Endothelial cell of umbilical vein (primary cell): ENCODE measurements around the gene ZNF341. TPM values are rescaled to one million over a fixed set of nuclear protein-coding genes. Genes with fewer than 3 reads are reported as not detected.

Experiments used
- BruUV-seq: library from RNA; stranded (reverse); fragments of 400-500 nt; replicated peaks from 2 replicates; lab custom pipeline; 2021; lab: Mats Ljungman, UMichigan
- CTCF ChIA-PET: fragments of 300-600, 350-600 bp; sonication (Branson Sonifier 250); formaldehyde crosslinking; loops from one replicate; lab custom pipeline; 2021; ENCODE audit warnings: antibody characterized with exemption, inconsistent platforms; lab: Charles Lee
- POLR2A ChIA-PET: fragments of 300-600, 350-600 bp; sonication (Branson Sonifier 250); formaldehyde crosslinking; loops from one replicate; lab custom pipeline; 2021; ENCODE audit warnings: antibody characterized with exemption, inconsistent platforms; lab: Charles Lee
- DNase-seq: peaks from one replicate; pipeline ENCODE4 v3.0.0-alpha.2; 2011; ENCODE audit warnings: low read depth, low spot score
- FAIRE-seq: peaks from 2 replicates; lab custom pipeline; 2011; peaks lifted over from hg19 to GRCh38; lab: Jason Lieb, UNC
- H2AFZ ChIP-seq: 2 replicates; pipeline ENCODE4 v1.6.0; 2012; ENCODE audit warnings: low read depth, low read length, control low read depth, inconsistent platforms
- H3K27ac ChIP-seq: 2 replicates; pipeline ENCODE4 v1.5.1; 2011; ENCODE audit warnings: low read depth, mild to moderate bottlenecking, control low read depth, low read length, moderate library complexity; ENCODE audit not compliant: insufficient read depth
- H3K27me3 ChIP-seq, 2 experiments: 2 replicates each; pipeline versions ENCODE4 v1.6.0 to v1.6.1; 2011; ENCODE audit warnings: low read length in 2 of 2, mixed read lengths in 1 of 2; ENCODE audit not compliant: control insufficient read depth in 2 of 2, insufficient read depth in 2 of 2
- H3K36me3 ChIP-seq, 2 experiments: 2 replicates in 1 of 2; 3 replicates in 1 of 2; pipeline ENCODE4 v1.5.1; 2011; ENCODE audit warnings: low read length in 2 of 2, mild to moderate bottlenecking in 1 of 2, moderate library complexity in 1 of 2; ENCODE audit not compliant: control insufficient read depth in 2 of 2, insufficient read depth in 2 of 2; ENCODE audit errors: extremely low read depth in 1 of 2
- H3K4me1 ChIP-seq: 3 replicates; pipeline ENCODE4 v1.5.1; 2011; ENCODE audit warnings: mild to moderate bottlenecking, low read length; ENCODE audit not compliant: control insufficient read depth, insufficient read depth; ENCODE audit errors: extremely low read depth
- H3K4me2 ChIP-seq: 2 replicates; pipeline ENCODE4 v1.6.1; 2011; ENCODE audit warnings: low read length, control low read depth, mixed read lengths; ENCODE audit not compliant: insufficient read depth
- H3K4me3 ChIP-seq, 3 experiments: fragments of 200-600 bp in 1 of 3; sonication (generic), shearing (Covaris generic) in 1 of 3; replicated peaks in 1 of 3; 2 replicates each; pipeline ENCODE4 v1.5.1; 2011 to 2016; ENCODE audit warnings: control low read depth in 3 of 3, low read length in 3 of 3, mild to moderate bottlenecking in 2 of 3, inconsistent platforms in 1 of 3, low read depth in 1 of 3, moderate library complexity in 1 of 3; ENCODE audit not compliant: insufficient read depth in 1 of 3
- H3K79me2 ChIP-seq: 2 replicates; pipeline ENCODE4 v1.6.0; 2012; ENCODE audit warnings: low read length, inconsistent platforms; ENCODE audit not compliant: control insufficient read depth, insufficient read depth
- H3K9ac ChIP-seq: replicated peaks from 2 replicates; pipeline ENCODE3; 2011; ENCODE audit warnings: low read length, control low read depth; ENCODE audit not compliant: insufficient read depth; ENCODE audit errors: extremely low read depth
- H3K9me1 ChIP-seq: replicated peaks from 3 replicates; pipeline ENCODE4 v1.6.0; 2011; ENCODE audit warnings: mild to moderate bottlenecking, low read length; ENCODE audit not compliant: control insufficient read depth, insufficient read depth; ENCODE audit errors: extremely low read depth
- H3K9me3 ChIP-seq: replicated peaks from 2 replicates; pipeline ENCODE4 v1.5.1; 2012; ENCODE audit warnings: low read length, inconsistent platforms; ENCODE audit not compliant: control insufficient read depth, insufficient read depth
- H4K20me1 ChIP-seq: replicated peaks from 2 replicates; pipeline ENCODE3; 2011; ENCODE audit warnings: mild to moderate bottlenecking, low read length; ENCODE audit not compliant: control insufficient read depth, insufficient read depth; ENCODE audit errors: extremely low read depth
- CTCF ChIP-seq, 2 donors: IDR thresholded peaks; 1 replicate in 1 of 2; 2 replicates in 1 of 2; pipeline ENCODE4 v1.5.1; 2011; ENCODE audit warnings: low read length in 2 of 2, mild to moderate bottlenecking in 2 of 2, moderate library complexity in 2 of 2, control low read depth in 1 of 2, inconsistent platforms in 1 of 2, low read depth in 1 of 2; ENCODE audit not compliant: insufficient read depth in 1 of 2; ENCODE audit errors: extremely low read depth in 1 of 2
- EZH2 ChIP-seq: IDR thresholded peaks from 2 replicates; pipeline ENCODE4 v1.6.1; 2012; ENCODE audit warnings: borderline replicate concordance, low read depth, mild to moderate bottlenecking, moderate library complexity, low read length, inconsistent platforms; ENCODE audit not compliant: severe bottlenecking
- FOS ChIP-seq: IDR thresholded peaks from 2 replicates; pipeline ENCODE4 v1.6.1; 2011; ENCODE audit warnings: mild to moderate bottlenecking, low read length, moderate library complexity, borderline replicate concordance; ENCODE audit not compliant: insufficient read depth
- GATA2 ChIP-seq: IDR thresholded peaks from 2 replicates; pipeline ENCODE4 v1.7.0; 2011; ENCODE audit warnings: low read depth, mild to moderate bottlenecking, moderate library complexity, mixed read lengths, low read length; ENCODE audit not compliant: insufficient read length, insufficient read depth
- JUN ChIP-seq: IDR thresholded peaks from 2 replicates; pipeline ENCODE4 v1.6.1; 2011; ENCODE audit warnings: borderline replicate concordance, low read depth; ENCODE audit not compliant: insufficient read length, insufficient read depth
- MAX ChIP-seq: IDR thresholded peaks from 2 replicates; pipeline ENCODE4 v1.6.1; 2011; ENCODE audit not compliant: insufficient read depth, insufficient read length
- MYC ChIP-seq: IDR thresholded peaks from one replicate; pipeline ENCODE4 v1.6.1; 2011; ENCODE audit warnings: mild to moderate bottlenecking, low read depth, low read length
- POLR2A ChIP-seq: IDR thresholded peaks from 2 replicates; pipeline ENCODE4 v1.6.1; 2012; ENCODE audit warnings: low read depth, mild to moderate bottlenecking, control low read depth, low read length
- POLR2AphosphoS5 ChIP-seq: IDR thresholded peaks from 2 replicates; pipeline ENCODE4 v1.6.1; 2012; ENCODE audit warnings: low read depth, mild to moderate bottlenecking, control low read depth, low read length, moderate library complexity; ENCODE audit not compliant: insufficient read depth
- dilution Hi-C: fragments of 300-500 bp; cut with MboI; formaldehyde crosslinking; loops from one replicate; pipeline ENCODE4 v1.15.0; 2019; ENCODE audit warnings: low sequenced_read_pairs; ENCODE audit not compliant: extremely low pct_ligation_motif_present
- intact Hi-C: fragments of 100-400 bp; cut with micrococcal nuclease; formaldehyde crosslinking; loops from one replicate; pipeline ENCODE4 v1.10.0; 2022
- polyA plus RNA-seq, 4 experiments: library from polyadenylated mRNA; depleted of rRNA in 3 of 4; stranded (reverse) in 3 of 4; unstranded in 1 of 4; fragments of >200 nt; gene quantifications; 2 replicates each; pipeline versions ENCODE4 v1.2.1 to v1.2.3, GENCODE V29; 2011 to 2012; ENCODE audit warnings: missing spikeins in 1 of 4
- total RNA-seq: library from RNA; stranded (reverse); gene quantifications from 2 replicates; pipeline ENCODE4 v1.2.3, GENCODE V29; 2021

ZNF341 gene
- total and polyA plus RNA-seq, 2 donors (not counting 3 experiments of a cell fraction or from before 2014, with no cell fraction given), result 4.9 TPM

- CTCF ChIA-PET, result no interaction called here
- dilution Hi-C loops (no loop called here), intact Hi-C loops (no loop called here)
- FAIRE-seq, result no peak
- peaks cover 25% of the 10 kb centered on the region for H4K20me1 ChIP-seq
- peaks cover 98% of the 10 kb centered on the region for H3K79me2 ChIP-seq
- no peak overlapping the region for H2AFZ ChIP-seq
- H3K36me3 ChIP-seq, result peaks cover 0 to 3% of the 10 kb centered on the region in 2 experiments
- BruUV-seq, result no TSS peak
- peaks cover 23% of the 10 kb centered on the region for H3K4me1 ChIP-seq
- no peak overlapping the region for H3K4me3 ChIP-seq
- H3K9me3 ChIP-seq, result no peaks in the 10 kb centered on the region
- no peak overlapping the region for H3K9ac ChIP-seq
- H3K27ac ChIP-seq, result no peak overlapping the region
- no peak for TF ChIP-seq CTCF (IDR thresholded peaks at IDR 0.05; ENCODE audit: extremely low read depth in 1 of 2, insufficient read depth in 1 of 2, low read depth in 1 of 2, low read length in 2 of 2)
- no peak for TF ChIP-seq JUN
- TF ChIP-seq GATA2, result no peak
- no peak for TF ChIP-seq POLR2AphosphoS5
- no peak for TF ChIP-seq EZH2
- no peak for TF ChIP-seq MYC
- no peak for TF ChIP-seq FOS
- no peak for TF ChIP-seq MAX
- no peak for TF ChIP-seq POLR2A
- H3K4me2 ChIP-seq, result no peak overlapping the region
- H3K27me3 ChIP-seq, result no peaks in the 10 kb centered on the region
- DNase-seq, result no peak
- peaks cover 2% of the 10 kb centered on the region for H3K9me1 ChIP-seq
- POLR2A ChIA-PET, result no interaction called here
These were observed 85.6 kb downstream of the ZNF341 start for GRCh38 chr20:33817411-33817810.
